ENCODE data around the gene AMFR.

- TF ChIP-seq CTCF (IDR thresholded peaks at IDR 0.05), result peak in 3 of 7 experiments; percentile 22 to 71 (median 31)
- no peak for TF ChIP-seq EP300 (IDR thresholded peaks at IDR 0.05)
- peak in 2 of 3 donors; percentile 6 to 50 for TF ChIP-seq POLR2AphosphoS5 (IDR thresholded peaks at IDR 0.05)
Measured at GRCh38 chr16:56425439-56425832, at the start of gene AMFR.

All from stomach (tissue), 4 donors.